Smooth muscle cell (in vitro differentiated cells): Measurements from ENCODE around the gene CFAP157. TPM values are rescaled to one million over a fixed set of nuclear protein-coding genes. Genes with fewer than 3 reads are reported as not detected.

Source experiments
- DNase-seq: peaks from one replicate; lab custom pipeline; 2025; ENCODE audit not compliant: unreplicated experiment; lab: John Stamatoyannopoulos, UW
- H2AFZ ChIP-seq: fragments of 200-600 bp; sonication (generic); 2 replicates; pipeline ENCODE4 v1.6.0; 2016; ENCODE audit warnings: antibody characterized with exemption, low read depth, mild to moderate bottlenecking
- H3F3A ChIP-seq: fragments of 200-600 bp; sonication (generic); 2 replicates; pipeline ENCODE4 v1.6.0; 2017; ENCODE audit warnings: antibody characterized with exemption, low read depth
- H3K27ac ChIP-seq: fragments of 200-600 bp; sonication (generic); 2 replicates; pipeline ENCODE4 v1.5.1; 2016; ENCODE audit warnings: low read depth, mild to moderate bottlenecking
- H3K27me3 ChIP-seq: fragments of 200-600 bp; sonication (generic); 2 replicates; pipeline ENCODE4 v1.6.1; 2016; ENCODE audit warnings: low read depth, mild to moderate bottlenecking
- H3K36me3 ChIP-seq: fragments of 200-600 bp; sonication (generic); 2 replicates; pipeline ENCODE4 v1.5.1; 2016; ENCODE audit warnings: low read depth
- H3K4me1 ChIP-seq: fragments of 200-600 bp; sonication (generic); 2 replicates; pipeline ENCODE4 v1.5.1; 2016; ENCODE audit warnings: low read depth
- H3K4me2 ChIP-seq: fragments of 200-600 bp; sonication (generic); 2 replicates; pipeline ENCODE4 v1.6.0; 2016; ENCODE audit warnings: mild to moderate bottlenecking
- H3K4me3 ChIP-seq: fragments of 200-600 bp; sonication (generic); 2 replicates; pipeline ENCODE4 v1.5.1; 2016; ENCODE audit warnings: mild to moderate bottlenecking
- H3K79me2 ChIP-seq: fragments of 200-600 bp; sonication (generic); 2 replicates; pipeline ENCODE4 v1.6.0; 2016; ENCODE audit warnings: low read depth, mild to moderate bottlenecking
- H3K9ac ChIP-seq: fragments of 200-600 bp; sonication (generic); 2 replicates; pipeline ENCODE4 v1.6.0; 2016; ENCODE audit warnings: low read depth
- H3K9me3 ChIP-seq: fragments of 200-600 bp; sonication (generic); replicated peaks from 2 replicates; pipeline ENCODE4 v1.5.1; 2016; ENCODE audit warnings: low read depth
- H4K20me1 ChIP-seq: fragments of 200-600 bp; sonication (generic); 2 replicates; pipeline ENCODE4 v1.6.0; 2016; ENCODE audit warnings: low read depth
- CTCF ChIP-seq: fragments of 200-600 bp; sonication (generic); IDR thresholded peaks from 2 replicates; pipeline ENCODE4 v1.5.1; 2017; ENCODE audit warnings: borderline replicate concordance, mild to moderate bottlenecking, antibody characterized with exemption; ENCODE audit not compliant: insufficient read depth, poor library complexity, severe bottlenecking
- WGBS: methylation state at CpG from one replicate; pipeline ENCODE4 v1.1.7; 2016; ENCODE audit warnings: low lambda C conversion rate; 5-methylcytosine and 5-hydroxymethylcytosine counted together
- polyA plus RNA-seq: library from polyadenylated mRNA; unstranded; fragments of >200 nt; fragmentation: Nextera tagmentation; extraction: Ambion mirVana; gene quantifications from 2 replicates; pipeline ENCODE4 v1.2.1, GENCODE V29; 2016
- total RNA-seq: library from RNA; depleted of rRNA; stranded (reverse); fragments of >200 nt; gene quantifications from 2 replicates; pipeline ENCODE4 v1.2.3, GENCODE V29; 2014

CFAP157 gene
- total and polyA plus RNA-seq, 2 experiments from 2014 or later: 0.33 TPM; not detected in 1

DNA sequence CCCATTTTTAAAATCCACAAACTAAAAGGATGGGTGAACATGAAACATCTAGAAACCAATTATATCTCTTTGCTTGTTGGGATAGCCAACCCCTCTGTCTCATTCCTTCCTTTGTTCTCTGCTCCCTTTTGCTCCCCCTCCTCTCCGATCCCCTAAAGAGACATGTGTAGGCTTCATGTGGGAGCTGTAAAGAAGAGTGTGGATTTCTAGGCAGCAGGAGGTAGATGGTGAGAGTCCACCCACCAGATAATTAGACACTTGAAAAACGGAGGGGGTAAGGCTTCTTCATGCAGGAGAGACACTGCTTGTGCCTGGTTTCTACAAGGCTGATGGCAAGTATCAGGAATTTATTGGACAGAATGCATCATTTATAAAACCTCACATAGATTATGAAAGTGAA, 27.3 kb upstream of the CFAP157 start:
- Histone ChIP-seq H3K36me3 (no peaks in the 10 kb centered on the region), H4K20me1 (no peaks in the 10 kb centered on the region), H3K4me1 (no peaks in the 10 kb centered on the region), H3K27ac (no peak overlapping the region), H3K4me3 (no peak overlapping the region), H3K4me2 (no peak overlapping the region), H2AFZ (no peak overlapping the region), H3F3A (no peaks in the 10 kb centered on the region), H3K9ac (no peak overlapping the region), H3K79me2 (no peaks in the 10 kb centered on the region), H3K9me3 (no peaks in the 10 kb centered on the region), H3K27me3 (no peaks in the 10 kb centered on the region)
- no peak for TF ChIP-seq CTCF
- DNase-seq: no peak
- 85% methylated on average over 2 of the region's 2 CpGs for WGBS

GRCh38 chr9:127680226-127680625, 26.6 kb upstream of the CFAP157 start:
- WGBS: 91% methylated on average over 11 of the region's 11 CpGs
- no peak overlapping the region for H3K27ac ChIP-seq
- no peak for DNase-seq
- H3K9me3 ChIP-seq: no peaks in the 10 kb centered on the region
- no peaks in the 10 kb centered on the region for H3F3A ChIP-seq
- no peaks in the 10 kb centered on the region for H3K4me1 ChIP-seq
- H3K36me3 ChIP-seq: no peaks in the 10 kb centered on the region
- no peak overlapping the region for H3K4me2 ChIP-seq
- H3K27me3 ChIP-seq: no peaks in the 10 kb centered on the region
- no peaks in the 10 kb centered on the region for H3K79me2 ChIP-seq
- TF ChIP-seq CTCF: no peak
- H4K20me1 ChIP-seq: no peaks in the 10 kb centered on the region
- no peak overlapping the region for H3K4me3 ChIP-seq
- H3K9ac ChIP-seq: no peak overlapping the region
- no peak overlapping the region for H2AFZ ChIP-seq

- Histone ChIP-seq H3K27ac (no peak overlapping the region), H4K20me1 (no peaks in the 10 kb centered on the region), H3K9ac (no peak overlapping the region), H3K4me2 (no peak overlapping the region), H3F3A (no peaks in the 10 kb centered on the region), H2AFZ (no peak overlapping the region), H3K79me2 (no peaks in the 10 kb centered on the region), H3K27me3 (no peaks in the 10 kb centered on the region), H3K36me3 (no peaks in the 10 kb centered on the region), H3K4me1 (no peaks in the 10 kb centered on the region), H3K9me3 (no peaks in the 10 kb centered on the region), H3K4me3 (no peak overlapping the region)
- DNase-seq: no peak
- 96% methylated on average over 9 of the region's 9 CpGs for WGBS
- no peak for TF ChIP-seq CTCF
These were observed 25.9 kb upstream of the CFAP157 start for GRCh38 chr9:127680846-127681245.

DNA sequence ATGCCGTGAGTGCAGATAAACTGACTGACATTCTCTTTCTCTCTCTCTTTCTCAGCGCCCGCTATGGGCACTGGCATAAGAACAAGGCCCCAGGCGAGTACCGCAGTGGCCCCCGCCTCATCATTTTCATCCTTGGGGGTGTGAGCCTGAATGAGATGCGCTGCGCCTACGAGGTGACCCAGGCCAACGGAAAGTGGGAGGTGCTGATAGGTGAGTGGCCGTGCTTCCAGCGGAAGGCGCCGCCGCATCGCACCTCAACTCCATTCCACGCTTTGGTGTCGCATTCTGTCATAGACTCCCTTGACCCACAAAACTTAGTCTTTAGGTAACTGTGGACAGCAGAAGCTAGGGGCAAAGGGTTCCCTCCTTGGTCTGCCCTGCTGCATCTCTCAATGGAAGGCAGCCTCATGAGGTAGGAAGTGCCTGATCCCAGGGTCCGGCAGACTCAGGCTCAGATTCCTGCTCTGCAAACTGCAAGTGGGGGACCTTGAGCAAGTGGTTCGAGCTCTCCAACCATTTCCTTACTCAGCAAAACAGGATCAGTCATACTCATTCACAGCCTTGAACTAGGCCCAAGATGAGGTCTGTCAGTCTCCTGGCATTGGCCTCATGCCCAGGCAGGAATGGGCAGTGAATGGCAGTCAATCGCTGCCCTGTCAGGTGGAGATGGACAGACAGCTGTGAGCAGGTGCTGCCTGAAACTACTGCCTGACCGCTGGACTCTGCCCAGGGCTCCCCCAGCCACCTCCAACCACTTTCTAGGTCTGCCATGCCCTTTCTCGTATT, 24.2 kb upstream of the CFAP157 start:
- WGBS: 97% methylated on average over 23 of the region's 23 CpGs
- TF ChIP-seq CTCF: no peak
- no peaks in the 10 kb centered on the region for H3K36me3 ChIP-seq
- no peak overlapping the region for H2AFZ ChIP-seq
- H3K27ac ChIP-seq: no peak overlapping the region
- H3K4me1 ChIP-seq: no peaks in the 10 kb centered on the region
- no peaks in the 10 kb centered on the region for H3K9me3 ChIP-seq
- no peaks in the 10 kb centered on the region for H3K79me2 ChIP-seq
- no peaks in the 10 kb centered on the region for H4K20me1 ChIP-seq
- no peak for DNase-seq
- H3F3A ChIP-seq: no peaks in the 10 kb centered on the region
- no peaks in the 10 kb centered on the region for H3K27me3 ChIP-seq
- H3K4me3 ChIP-seq: no peak overlapping the region
- H3K9ac ChIP-seq: no peak overlapping the region
- no peak overlapping the region for H3K4me2 ChIP-seq
